NCI-H774 (cell line): ENCODE data around the gene CREB5.

ENCODE experiments used
- DNase-seq: peaks from one replicate; lab custom pipeline; 2025; lab: John Stamatoyannopoulos, UW

Gene CREB5

GRCh38 chr7:28714459-28715120 is 302.3 kb downstream of the CREB5 start:
- no peak for DNase-seq

DNA sequence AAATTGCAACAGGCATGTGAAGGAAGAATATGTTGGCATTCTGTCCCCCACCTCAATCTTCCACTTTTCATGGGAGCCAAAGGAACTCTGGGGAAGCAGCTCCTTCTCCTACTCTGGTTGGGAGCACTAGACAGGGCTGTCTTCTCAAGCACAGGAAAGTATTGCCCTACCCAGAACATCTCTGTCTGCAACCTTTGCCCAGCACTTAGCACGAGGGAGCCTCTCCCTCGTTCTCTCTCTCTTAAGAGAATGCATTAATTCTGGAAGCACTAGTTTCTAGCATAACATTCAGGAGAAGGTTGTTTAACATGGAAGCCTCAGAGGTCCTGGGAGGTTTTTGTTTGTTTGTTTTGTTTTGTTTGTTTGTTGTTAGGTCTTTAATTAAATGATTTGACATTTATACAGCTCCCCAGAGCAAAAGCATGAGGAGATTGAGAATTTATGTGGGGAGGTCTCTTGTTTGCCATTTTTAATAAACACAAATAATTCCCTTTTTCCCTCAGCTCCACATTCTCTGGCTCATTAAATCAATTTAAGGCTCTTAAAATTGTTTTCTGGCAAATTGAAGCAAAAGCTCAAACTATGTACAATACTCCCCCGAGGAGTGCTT is 305.2 kb downstream of the CREB5 start:
- DNase-seq, result no peak

GRCh38 chr7:28718055-28718481 is 305.8 kb downstream of the CREB5 start:
- no peak for DNase-seq

DNA sequence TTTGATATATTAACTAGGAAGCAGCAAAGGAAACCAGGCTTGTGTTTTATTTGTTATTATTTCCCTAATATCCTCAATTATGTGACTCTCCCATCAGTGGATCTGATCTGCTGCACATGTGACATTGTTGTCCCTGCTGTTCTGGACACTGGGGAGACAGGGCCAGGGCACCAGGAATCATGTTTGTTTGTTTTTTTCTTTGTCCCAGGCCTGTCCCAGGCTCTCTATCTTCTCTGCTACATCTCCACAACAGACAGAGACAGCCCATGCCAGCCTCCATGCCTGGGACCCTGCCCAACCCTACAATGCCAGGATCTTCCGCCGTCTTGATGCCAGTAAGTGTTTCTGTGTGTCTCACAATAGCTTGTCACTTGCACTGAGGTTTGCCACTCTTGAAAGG is 306.2 kb downstream of the CREB5 start:
- DNase-seq, result no peak

DNA sequence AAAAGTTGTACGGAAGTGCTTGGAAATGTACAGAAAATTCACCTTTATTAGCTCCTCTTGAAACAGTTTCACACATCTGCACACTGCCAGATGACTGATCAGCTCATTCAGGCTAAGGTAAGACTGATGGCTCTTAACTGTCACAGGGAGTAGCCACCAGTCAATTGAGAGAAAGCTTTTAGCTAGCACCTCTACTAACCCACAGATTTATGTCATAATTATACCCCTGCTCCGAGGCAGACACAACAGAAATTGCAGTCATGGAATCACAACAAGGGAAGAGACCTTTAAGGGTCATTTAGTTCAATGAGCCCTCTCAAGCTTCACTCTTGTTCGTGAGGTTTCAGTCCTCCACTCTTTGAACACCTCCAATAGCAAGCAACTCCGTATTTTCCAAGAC is 310.4 kb downstream of the CREB5 start:
- DNase-seq, result no peak

DNA sequence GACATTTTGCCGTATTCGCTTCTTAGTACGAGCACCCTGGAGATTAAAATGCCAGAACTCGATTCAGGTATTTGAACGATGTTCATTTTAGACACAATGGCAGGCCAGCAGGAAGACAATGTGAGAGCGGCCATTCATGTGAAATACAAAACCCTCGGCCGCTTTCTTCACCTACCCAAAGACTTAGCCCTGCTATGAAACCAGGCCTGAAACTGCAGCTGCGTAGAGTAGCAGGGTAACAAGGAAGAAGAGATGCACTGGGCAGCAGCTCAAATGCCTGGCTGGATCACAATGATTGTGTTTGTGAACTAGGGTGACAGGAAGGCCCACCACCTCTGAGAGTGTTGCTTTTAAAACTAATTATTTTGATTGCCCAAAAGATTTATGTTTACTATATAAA is 311.0 kb downstream of the CREB5 start:
- DNase-seq, result no peak

GRCh38 chr7:28724563-28724962 is 312.2 kb downstream of the CREB5 start:
- DNase-seq, result no peak

GRCh38 chr7:28725045-28725642 is 312.8 kb downstream of the CREB5 start:
- DNase-seq, result no peak

- no peak for DNase-seq
Measured at GRCh38 chr7:28725911-28726310, 313.6 kb downstream of the CREB5 start.

- DNase-seq, result no peak
Measured at GRCh38 chr7:28726555-28726954, 314.2 kb downstream of the CREB5 start.

GRCh38 chr7:28729281-28729680 is 317.0 kb downstream of the CREB5 start:
- peak; percentile 29 for DNase-seq

GRCh38 chr7:28729727-28730126 is 317.4 kb downstream of the CREB5 start:
- no peak for DNase-seq

DNA sequence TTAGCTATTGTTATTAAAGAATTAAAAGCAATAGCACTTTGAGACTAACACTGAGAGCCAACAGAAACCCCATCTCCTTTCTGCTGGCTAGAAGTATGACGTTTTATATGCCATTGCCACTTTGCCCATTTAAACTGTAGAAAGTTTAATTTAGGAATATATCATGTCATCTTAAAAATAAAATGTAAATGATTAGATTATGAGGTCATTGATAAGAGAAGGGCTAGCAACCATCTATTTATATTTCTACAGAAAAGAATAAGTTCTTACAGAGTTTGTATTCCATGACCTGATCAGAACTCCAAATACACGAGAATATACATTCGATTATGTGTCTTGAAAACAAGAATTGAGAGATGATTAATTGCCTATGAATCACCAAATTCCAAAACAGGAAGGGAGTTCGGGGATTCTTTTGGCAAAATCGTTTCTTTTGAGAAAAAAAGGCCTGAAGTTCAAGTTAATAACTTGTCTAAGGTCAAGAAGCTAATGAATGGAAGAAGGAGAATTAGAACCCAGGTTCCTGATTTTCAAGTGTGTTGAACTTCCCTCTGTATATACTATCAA is 318.9 kb downstream of the CREB5 start:
- no peak for DNase-seq

GRCh38 chr7:28732071-28732869 is 320.0 kb downstream of the CREB5 start:
- DNase-seq, result peak; percentile 44

DNA sequence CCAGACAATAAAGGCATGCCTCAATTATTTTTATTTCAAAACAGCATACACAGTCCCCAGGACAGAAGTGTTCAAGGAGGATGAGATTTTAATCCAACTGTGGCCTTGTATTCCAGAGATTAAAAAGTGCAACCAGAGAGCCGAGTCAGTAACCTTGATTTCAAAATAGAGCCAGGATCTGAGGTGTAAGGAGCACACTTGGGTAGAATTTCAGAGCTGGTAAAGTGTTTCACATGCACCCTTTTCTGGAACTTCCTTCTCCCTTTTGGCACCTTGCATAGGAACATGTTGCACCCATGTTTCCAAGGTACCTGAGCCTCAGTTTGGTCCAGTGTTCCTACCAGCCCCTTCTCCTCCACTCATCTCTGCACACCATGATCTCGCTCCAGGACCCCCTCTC is 320.7 kb downstream of the CREB5 start:
- DNase-seq, result no peak

DNA sequence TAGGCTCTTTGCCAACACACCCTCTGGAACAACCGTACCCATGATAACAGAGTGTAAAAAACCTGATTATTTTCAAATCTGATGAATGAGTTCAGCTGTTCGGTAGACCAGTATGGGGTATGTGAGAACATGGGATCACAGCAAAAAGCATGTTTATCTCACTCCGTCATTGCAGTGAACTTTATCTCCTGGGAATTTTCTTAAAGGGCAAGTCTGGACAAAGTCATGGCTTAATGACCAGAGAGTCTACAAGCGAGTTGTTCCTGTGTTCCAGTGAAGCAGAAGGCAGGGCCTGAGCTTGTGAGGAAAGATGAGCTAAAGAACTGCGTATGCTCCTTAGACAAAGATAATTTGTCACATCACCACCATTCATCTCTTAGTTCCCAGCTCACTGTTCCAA is 326.1 kb downstream of the CREB5 start:
- no peak for DNase-seq

DNA sequence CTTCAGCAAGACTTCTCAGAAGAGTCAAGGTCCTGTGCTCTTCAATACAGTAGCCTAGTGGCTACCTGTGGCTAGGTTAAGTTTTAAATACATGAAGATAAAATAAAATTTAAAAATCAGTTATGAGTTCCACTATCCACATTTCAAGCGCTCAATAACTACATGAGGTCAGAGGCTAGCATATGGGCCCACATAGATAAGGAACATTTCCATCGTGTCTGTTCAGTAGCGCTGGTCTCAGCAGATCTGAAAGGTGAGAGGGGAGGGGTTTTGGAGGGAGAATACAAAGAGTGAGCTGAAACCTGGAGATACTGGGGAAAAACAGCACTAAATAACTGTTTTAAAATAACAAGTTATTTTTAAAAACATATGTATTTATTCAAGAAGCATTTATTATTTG is 326.8 kb downstream of the CREB5 start:
- DNase-seq, result no peak

DNA sequence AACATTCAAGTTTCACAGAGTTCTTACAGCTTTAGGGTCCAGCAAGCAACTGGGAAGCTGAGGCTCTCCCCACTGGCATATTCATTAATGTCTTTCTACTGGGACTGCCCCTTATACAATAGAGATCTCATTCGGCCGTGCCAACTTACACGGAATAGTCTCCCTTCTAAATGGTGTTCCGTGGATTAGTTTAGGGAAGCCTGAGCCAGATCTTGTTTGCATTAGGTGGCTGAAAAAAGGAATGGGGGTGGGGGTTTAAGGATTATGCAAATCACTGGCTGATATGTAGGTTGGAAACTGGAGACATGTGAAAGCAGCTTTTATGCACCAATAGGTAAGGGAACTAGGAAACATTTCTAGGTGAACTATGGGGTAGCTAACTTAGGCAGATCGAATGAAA is 327.5 kb downstream of the CREB5 start:
- DNase-seq, result no peak

DNA sequence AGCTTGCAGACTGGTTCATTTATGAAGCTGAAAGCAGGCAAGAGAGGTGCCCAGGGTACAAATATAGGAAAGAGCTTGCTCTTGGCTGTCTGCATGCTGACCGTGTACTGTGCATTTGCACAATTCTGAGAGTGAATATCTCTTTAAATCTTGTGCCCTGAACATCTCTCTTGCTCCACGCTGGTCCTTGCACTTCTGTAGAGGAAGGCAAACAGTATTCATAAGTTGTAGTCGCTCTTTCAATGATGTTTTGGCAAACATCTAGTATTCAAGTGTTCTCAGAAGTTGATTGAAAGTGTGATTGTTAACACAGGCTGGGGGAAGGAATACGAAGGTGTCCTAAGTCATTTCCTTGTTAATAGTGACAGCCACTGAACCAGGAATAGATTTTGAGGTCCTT is 332.6 kb downstream of the CREB5 start:
- DNase-seq, result no peak

DNA sequence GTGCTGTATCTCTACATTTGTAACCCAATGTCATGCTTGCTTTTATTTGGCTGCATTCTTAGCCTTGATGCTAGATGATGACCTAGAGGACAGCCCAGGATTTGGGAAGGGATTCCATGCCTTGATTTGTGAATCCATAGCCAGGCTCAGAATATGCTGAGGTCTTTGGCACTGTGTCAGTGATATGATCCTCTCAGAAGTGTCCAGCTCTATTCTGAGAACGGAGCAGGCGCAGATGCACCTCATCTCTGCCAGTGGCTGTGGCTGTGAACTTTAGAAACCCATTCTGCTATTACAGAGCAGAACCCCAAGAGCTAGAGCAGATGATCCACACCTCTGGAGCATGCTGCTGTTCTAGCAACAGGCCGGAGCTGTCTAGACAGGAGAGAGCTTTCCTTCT is 333.0 kb downstream of the CREB5 start:
- no peak for DNase-seq

- DNase-seq, result no peak
Measured at GRCh38 chr7:28747404-28747803, 335.1 kb downstream of the CREB5 start.

GRCh38 chr7:28747854-28748253 is 335.5 kb downstream of the CREB5 start:
- no peak for DNase-seq

DNA sequence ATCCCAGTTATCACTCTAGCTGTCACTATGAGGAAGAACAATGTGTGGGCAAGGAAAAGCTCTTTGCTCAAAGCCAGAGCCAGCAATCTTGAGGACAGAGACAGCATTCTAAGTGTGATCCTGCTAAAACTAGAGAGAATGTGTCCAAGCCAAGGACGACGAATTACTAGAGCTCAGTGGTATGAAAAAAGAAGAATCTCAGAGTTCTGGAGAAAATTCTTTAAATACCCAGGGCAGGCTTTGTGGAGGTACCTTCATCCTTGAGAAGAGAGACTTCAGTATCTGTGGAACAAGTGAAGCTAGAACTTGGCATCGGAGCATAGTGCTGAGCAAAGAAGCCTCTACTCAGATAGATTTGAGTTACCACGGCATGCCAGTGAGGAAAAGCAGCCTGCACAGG is 336.0 kb downstream of the CREB5 start:
- no peak for DNase-seq
